HG03135 (cell line): ENCODE measurements around the gene DENND2D.
A peak's percentile ranks its signal among the peaks of the same experiment; 100 is the strongest.
"Not testable (repeated sequence)": the region's sequence is repeated elsewhere in the genome, so short reads cannot be mapped to it uniquely, and the experiment has no call there.

Source experiments
- ATAC-seq: cut with Tn5 transposase; IDR thresholded peaks from one replicate; pipeline ENCODE4 v1.9.1; 2021; ENCODE audit warnings: mild to moderate bottlenecking, moderate library complexity; ENCODE audit not compliant: unreplicated experiment

DENND2D gene

DNA sequence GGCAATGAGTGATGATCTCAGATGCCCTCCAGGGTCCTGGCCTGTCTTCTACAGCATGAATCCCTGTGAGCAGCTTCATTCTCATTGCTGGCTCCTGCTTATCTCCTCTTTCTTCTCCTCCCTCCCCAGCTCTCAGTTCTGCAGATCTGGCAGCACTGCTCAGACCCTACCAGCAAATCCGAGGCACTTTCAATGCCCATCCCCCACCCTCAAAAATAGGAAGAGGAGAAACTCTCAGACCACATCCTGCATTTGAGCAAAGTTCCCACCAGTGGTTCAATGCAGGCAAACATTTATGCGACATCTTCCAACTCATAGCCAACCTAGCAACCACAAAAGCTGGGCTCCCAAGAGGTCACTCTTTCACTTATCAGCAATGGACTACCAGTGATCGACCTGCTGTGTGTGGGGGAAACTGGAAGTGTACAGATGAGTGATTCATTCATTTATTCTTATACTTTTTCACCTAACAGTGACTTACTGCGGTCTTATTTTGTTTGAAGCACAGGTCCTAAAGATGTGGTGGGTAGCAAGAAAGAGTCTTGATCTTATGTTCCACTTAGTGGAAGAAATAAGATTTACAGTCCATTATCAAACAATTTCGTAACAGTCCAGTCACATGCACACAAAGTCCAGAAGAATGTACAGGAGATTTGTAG, 21.3 kb upstream of the DENND2D start:
- peak; percentile 55 for ATAC-seq

DNA sequence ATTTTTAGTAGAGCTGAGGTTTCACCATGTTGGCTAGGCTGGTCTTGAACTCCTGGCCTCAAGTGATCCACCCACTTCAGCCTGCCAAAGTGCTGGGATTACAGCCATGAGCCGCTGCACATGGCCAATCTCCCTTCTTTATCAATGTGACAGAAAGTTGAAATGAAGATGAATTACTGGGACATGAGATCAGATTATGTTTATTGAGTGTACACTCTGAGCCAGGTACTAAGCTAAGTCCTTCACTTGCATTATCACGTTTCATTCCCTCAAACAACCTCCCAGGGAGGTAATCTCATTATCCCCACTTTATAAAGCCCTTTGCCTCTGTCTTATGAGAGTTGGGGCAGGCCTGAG, 20.8 kb upstream of the DENND2D start:
- ATAC-seq: no peak

DNA sequence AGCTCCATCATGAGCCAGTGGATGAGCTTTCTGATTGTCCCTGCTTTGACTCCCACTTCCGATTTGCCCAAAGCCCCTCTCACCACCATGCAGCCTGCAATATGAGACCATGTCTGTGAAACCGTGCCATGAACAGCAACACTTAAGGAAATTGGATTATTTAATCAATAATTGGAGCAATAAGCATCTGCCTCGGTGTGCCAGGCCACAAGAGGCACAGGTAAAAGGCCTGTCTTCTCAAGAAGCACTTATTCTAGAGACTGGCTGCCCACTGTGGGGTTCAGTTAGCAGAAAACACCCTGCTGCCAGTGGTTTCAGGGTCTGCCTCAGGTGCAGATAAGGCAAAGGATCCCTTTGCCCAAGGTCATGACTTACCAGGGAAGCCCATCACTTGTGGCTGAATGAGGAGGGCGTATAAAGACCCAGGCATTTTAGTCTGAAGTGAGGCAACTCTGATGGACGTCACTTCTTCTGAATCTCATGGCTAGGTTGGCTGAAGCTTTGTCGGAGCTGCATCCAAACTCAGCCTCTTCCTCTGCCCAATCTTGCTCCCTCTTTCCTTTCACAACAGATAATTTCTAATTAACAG, 19.9 kb upstream of the DENND2D start:
- ATAC-seq: no peak

DNA sequence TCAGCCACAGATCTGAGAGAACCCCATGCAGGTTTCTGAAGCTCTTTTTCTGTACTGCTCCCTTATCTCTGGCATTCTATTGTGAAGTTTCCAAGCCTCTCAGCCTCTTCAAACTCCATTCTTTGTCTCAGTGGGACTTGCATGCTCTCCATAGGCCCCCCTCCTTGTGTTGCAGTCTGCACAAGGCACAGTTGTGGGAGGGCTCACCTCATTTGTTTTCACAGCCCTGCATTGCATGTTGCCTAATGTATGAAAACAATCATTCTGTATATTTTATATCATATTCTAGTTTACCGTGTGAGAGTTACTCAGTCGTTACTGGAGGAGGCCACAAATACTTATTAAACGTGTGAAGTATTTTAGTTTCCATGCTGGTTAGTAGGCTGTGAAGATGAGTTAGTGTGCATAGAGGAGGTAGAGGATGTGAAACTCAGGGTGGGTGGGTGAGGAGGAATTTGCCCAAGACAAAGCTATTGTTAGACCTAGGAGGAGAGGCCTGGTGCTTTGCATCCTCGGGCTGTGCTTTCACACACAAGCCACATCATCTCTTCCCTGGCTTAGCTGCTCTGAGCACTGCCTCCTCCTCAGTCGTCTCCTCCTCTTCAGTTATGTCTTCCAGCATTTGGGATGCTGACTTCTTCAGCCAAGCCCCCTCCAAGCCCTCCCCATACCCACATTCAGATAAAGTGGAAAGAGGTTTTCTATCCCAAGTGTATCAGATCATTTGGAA, 19.3 kb upstream of the DENND2D start:
- ATAC-seq: peak; percentile 22

DNA sequence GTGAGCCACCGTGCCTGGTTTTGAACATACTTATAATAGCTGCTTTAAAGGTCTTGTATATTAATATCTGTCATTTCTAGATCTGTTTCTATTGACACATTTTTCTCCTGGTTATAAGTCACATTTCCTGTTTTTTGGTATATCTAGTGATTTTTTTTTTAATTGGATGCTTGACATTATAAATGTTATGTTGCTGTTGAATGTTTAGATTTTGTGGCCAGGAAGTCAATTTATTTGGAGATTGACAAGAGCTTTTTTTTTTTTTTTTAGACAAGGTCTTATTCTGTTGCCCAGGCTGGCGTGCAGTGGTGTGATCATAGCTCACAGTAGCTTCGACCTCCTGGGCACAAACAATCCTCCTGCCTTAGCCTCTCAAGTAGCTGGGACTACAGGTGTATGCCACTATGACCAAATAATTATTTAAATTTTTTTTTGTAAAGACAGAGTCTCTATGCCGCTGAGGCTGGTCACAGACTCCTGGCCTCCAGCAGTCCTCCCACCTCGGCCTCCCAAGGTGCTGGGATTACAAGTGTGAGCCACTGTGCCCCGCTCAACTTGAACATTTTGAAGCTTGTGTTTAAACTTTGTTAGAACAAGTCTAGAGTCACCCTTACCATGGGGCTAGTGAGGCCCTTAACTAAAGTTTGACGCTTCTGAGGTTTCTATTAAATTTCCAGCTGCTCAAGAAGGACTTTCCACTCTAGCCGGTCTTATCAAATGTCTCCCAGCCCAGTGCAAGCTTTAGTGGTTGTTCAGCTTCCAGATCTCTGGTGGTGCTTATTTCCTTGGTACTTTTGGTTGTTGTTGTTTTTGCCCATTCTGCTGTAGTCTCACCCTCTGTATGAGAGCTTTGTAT, 18.5 kb upstream of the DENND2D start:
- no peak for ATAC-seq

DNA sequence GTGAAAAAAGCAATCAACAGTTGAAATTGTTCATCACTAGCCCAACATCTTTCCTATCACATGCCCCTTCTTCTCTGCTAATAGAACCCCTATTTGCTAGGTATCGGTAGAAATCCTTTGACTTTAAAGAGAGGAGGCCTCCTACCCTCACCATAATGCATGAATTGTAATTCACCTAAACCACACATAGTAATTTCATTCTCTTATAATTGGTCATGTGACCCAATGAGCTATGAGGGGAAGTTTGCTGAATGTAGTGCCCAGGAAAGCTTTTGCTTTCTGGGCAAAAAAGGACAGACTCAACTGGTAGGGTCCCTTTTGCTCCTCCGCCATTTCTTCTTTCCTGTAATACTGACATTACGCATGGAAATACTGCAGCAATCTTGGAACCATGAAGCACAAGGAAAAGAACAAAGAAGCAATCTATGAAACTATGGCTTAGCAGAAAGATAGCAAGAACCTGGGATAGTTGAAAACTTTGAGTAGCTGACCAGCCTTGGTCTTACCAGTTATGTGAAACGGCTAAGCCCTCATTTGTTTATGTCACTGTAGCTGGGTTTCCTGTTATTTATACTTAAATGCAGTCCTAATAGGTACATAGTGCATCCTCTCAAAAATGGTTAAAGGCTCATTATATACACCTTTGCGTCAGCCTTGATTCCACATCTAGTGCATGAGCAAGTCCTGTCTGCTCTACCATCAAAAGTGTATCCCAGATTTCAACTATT, 16.9 kb upstream of the DENND2D start:
- no peak for ATAC-seq

DNA sequence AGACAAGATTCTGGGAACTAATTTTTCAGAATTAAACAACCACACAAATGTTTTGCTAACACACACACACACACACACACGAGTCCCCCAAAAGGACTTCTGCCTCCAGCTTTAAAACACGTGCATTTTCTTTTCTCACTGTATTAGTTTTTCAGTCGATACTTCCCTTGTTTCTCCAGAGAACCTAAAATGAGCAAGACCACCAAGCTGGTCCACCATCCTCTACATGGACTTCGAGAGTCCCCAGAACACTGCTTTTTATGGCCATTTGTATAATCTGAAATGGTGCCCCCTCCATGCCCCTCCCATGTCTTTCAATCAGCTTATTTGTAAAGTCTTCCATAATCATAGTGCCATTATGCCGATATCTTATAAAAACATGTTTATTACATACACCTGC, 16.3 kb upstream of the DENND2D start:
- no peak for ATAC-seq

DNA sequence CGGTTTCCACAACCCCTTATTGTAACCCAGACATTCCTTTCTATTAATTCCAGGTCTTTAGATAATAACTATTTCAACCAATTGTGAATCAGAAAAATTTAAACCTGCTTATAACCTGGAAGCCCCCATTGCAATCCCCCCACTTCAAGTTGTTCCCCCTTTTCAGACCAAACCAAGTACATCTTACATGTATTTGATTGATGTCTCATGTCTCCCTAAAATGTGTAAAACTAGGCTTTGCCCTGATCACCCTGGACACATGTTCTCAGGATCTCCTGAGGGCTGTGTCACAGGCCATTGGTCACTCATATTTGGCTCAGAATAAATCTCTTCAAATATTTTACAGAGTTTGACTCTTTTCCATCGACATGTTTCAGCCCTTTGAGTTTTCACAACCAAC, 14.8 kb upstream of the DENND2D start:
- ATAC-seq: not testable (repeated sequence)

DNA sequence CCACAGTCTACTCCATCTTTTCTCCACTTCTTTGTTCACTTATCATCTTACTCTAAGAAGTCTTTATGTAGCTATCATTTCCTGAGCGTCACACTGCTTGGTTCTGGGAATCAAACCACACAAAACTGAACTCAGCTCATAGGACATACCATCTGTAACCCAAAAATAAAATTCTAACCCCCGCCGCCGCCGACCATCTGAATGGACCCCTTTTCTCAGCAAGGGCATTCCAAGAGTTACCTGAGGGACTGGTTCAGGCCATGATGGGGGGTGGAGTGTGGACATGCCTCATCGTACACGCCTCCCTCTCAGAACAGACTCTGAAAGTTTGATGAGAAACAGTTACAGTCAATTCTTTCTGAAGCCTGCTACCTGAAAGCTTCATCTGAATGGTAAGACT, 14.4 kb upstream of the DENND2D start:
- no peak for ATAC-seq

DNA sequence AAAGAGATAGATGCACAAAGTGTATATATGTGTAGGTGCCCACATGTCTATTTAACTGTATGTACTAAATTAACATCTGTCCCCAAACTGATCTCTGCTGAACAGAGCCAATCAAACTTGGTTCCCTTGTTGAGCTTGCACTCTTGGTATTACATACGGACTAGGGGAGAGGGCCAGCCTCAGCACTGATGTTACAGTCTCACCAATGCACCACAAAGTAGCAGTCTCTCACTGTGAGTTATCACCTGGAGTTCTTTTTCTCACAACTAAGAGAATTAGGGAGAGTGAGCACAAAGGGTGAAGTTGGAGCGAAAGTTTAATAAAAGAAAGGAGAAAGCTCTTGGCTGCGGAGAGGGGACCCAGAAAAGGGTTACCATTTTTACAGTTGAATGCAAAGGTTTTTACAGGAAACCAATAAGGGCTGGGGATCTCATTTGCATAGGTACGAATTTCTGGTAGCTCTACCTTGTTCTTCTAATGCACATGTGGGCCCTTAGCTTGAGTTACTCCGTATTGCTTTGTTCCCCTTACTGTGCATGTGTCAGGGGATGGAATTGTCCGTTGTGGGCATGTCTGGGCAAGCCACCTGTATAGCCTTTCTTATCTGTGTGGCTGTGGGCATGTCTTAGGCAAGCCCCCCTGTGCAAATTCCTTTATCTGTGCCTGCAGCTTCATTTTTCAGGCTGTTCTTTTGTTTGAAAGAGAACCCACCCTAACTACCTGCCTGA, 13.8 kb upstream of the DENND2D start:
- no peak for ATAC-seq

DNA sequence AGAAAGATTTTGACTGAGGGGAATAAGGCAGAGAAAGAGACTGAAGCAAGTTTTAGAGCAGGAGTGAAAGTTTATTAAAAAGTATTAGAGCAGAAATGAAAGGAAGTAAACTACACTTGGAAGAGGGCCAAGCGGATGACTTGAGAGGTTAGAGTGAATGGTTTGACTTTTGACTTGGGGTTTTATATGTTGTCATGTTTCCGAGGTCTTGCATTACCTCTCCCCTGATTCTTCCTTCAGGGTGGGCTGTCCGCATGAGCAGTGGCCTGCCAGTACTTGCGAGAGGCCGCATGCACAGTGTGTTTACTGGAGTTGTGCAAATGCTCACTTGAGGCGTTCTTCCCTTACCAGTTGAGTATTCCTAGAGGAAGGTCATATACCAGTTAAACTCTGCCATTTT, 13.0 kb upstream of the DENND2D start:
- no peak for ATAC-seq

DNA sequence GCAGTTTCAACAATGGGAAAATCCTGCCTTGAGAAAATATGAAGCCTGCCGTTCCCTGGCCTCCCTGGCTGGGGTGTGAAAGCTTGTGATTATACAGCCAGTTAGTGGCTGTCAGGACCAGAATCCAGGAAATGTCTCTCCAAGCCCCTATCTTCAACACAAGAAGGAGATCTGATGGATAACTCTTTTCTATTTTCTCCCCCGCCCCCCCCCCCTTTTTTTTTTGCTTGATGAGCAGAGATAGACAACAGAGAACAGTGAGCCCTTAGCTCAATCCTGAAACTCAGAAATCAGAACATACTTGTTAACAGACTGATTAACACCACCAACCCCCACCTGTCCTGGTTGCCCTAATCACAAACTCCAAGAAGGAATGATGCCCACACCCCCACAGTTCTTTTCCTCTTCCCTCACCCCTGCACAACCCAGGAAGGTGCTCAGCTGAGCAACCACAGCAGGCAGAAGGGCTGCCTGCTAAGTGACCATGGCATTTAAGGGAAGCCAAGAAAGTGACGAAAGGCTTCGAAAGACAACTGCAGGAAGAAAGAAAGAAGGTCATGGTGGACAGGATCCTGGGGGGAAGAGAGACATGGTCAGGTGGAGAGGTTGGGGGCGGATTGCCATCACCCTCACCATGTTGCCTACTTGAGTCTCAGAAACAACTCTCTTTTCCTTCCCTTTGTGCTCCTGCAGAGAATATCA, 12.3 kb upstream of the DENND2D start:
- ATAC-seq: no peak

DNA sequence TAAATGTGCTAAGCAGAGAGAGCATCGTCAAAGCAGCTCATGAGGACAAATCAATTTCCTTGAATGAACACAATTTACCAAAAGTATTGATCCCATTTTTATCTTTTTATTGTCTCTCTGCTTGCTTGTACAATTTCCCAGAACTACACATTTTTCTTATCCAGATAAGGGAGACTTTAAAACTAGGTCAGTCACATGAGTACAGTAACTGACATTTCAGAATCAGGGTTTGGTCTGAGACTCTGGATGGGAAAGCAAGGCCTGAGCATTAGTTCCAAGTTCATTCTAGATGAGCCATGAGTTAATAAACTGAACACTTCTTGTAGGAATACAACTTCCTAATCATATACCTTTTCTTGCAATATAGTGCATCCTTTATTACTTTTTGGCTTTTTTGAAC, 11.5 kb upstream of the DENND2D start:
- ATAC-seq: no peak

DNA sequence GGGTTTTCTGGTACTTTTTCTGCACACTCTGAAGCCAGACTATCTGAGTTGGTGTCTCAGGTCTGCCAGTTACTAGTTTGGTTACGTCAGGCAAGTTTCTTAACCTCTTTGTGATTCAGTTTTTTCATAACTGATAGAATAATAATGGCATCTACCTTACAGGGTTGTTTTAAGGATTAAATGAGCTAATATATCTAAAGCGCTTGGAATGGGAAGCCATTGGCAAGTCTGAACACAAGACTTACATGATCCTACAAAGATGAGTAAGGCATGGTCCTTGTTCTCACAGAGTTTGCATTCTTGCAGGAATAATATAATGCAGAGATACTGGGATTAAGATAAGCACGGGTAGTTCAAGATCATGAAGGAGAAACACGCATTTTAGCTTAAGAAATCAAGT, 9.2 kb upstream of the DENND2D start:
- ATAC-seq: no peak

DNA sequence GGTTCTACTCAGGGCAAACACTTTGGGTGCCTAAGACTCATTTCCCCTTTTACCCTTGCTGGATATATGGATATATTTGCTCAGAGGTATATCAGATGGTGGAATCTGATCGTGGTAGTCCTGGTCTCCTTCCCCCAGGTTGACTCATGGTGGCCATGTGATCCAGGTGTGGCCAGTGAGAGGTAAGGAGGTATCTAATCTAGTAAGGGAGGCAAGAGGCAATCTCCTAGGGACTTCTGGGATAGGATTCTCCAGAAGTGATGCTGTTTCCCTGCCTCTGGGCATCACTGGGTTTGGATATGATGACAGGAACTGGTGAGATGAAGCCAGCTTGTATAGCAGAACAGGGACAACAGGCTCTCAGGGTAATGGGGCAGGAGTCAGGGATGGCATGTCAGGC, 8.5 kb upstream of the DENND2D start:
- no peak for ATAC-seq

DNA sequence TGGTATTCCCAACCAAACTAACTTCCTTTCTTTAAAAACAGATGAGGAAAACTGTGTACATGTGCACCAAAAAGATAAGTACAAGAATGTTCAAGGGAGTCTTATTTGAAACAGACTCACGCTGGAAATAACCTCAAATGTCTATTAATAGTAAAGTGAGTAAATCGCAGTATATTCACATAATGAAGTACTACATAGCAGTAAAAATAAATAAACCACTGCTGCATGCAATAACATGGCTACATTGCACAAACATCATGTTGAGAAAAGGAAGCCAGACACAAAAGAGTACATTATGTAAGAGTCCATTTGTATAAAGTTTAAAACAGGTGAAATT, 5.2 kb upstream of the DENND2D start:
- ATAC-seq: no peak

DNA sequence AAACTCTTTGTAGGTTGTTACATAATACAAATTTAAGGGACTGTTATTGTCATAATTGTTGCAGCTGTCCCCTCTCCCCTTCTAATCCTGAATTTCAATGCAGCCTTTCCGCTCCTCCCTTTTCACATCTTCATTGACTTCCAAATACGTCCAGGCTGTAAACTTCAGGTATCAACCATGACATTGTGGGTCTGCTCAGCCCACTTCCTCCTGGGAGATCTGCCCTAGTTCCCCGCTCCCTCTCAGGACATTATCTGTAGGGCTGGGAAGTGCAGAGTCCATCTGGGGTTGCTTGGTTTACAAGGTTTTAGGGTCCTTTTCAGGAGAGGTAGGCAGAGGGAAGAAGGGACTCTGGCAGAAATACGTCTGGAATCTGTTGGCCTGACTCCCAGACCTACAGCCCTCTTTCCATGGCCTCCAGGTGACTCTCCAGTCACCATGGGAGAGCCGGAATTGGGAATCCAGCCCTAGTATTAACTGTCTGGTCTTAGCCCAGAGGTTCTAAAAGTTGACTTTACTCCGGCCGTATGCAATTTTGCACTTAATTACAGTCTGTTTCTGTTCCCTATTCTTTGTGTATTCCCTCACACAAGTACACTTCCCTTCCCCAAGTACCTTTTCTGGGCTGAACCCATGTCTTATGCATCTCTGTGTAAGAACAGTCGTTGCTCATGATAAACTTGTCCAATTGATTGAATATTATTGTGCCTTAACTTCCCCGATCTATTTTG, 4.7 kb upstream of the DENND2D start:
- no peak for ATAC-seq

DNA sequence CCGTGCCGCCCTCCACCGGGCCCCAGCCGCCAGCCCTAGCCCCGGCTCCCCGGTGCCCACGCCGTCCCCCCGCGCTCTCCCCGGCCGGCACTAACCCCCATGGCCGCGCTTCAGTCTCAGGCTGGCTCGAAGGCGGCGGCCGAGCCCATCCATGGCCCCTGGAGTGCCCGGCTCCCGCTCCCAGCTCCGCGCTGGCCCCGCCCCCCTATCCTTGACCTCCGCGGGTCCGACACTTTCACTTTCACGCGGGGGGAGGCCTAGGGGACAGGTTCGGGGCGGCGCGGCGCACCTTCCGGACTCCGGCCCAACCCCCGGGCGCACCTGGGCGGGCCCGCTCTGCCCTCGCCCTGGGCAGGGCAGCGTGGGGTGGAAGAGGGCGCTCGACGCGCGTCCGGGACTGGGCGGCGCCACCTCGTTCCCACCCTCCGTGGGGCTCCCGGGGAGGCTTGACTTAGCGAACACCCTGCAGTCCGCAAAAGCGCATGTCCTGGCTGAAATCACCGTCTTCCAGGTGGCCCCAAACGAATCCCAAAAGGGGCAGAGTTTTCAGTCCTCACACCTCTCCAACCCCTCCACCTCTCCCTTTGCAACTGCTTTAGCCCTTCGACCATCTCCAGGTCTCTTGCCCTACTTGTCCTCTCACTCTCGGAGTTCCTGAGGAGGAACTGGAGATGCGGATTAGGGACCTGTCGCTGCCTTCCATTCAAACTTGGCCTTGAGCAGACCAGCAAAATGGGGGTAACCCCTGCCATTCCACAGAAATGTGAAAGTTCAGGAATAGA, 3.9 kb upstream of the DENND2D start:
- peak; percentile 64 for ATAC-seq
